PC-3 (cell line): ENCODE measurements around the gene MYH14. TPM values are rescaled to one million over a fixed set of nuclear protein-coding genes. Genes with fewer than 3 reads are reported as not detected.

Experiments used
- ATAC-seq: fragments of 200-7000 bp; cut with Tn5 transposase; 2 replicates; pipeline ENCODE4 v1.9.1; 2020; ENCODE audit warnings: mild to moderate bottlenecking, moderate library complexity
- BruUV-seq: library from RNA; stranded (reverse); fragments of 400-500 nt; replicated peaks from 2 replicates; lab custom pipeline; 2021; lab: Mats Ljungman, UMichigan
- CTCF ChIA-PET: fragments of 300-600 bp; sonication (Branson Sonifier 250); formaldehyde crosslinking; loops from one replicate; lab custom pipeline; 2022; ENCODE audit warnings: antibody characterized with exemption; lab: Charles Lee
- POLR2A ChIA-PET: fragments of 300-600 bp; sonication (Branson Sonifier 250); formaldehyde crosslinking; loops from one replicate; lab custom pipeline; 2022; ENCODE audit warnings: antibody characterized with exemption; ENCODE audit not compliant: unreplicated experiment; lab: Charles Lee
- DNase-seq: peaks from one replicate; pipeline ENCODE4 v3.0.0-alpha.2; 2015
- H2AFZ ChIP-seq: fragments of 300-600 bp; sonication (generic); 2 replicates; pipeline ENCODE4 v1.6.0; 2016; ENCODE audit warnings: antibody characterized with exemption, low read length
- H3F3A ChIP-seq: fragments of 300-600 bp; sonication (generic); one replicate; pipeline ENCODE4 v1.6.0; 2017; ENCODE audit warnings: antibody characterized with exemption, low read length, control low read depth, mild to moderate bottlenecking; ENCODE audit not compliant: unreplicated experiment
- H3K27ac ChIP-seq: fragments of 300-600 bp; sonication (generic); 2 replicates; pipeline ENCODE4 v1.5.1; 2016; ENCODE audit warnings: mild to moderate bottlenecking, low read length
- H3K27me3 ChIP-seq: fragments of 300-600 bp; sonication (generic); 2 replicates; pipeline ENCODE4 v1.6.1; 2016; ENCODE audit warnings: low read length, mixed read lengths
- H3K36me3 ChIP-seq: fragments of 300-600 bp; sonication (generic); 2 replicates; pipeline ENCODE4 v1.6.1; 2016; ENCODE audit warnings: low read depth, mixed run types, low read length, mixed read lengths
- H3K4me1 ChIP-seq: fragments of 300-600 bp; sonication (generic); 2 replicates; pipeline ENCODE4 v1.5.1; 2016; ENCODE audit warnings: low read length; ENCODE audit not compliant: insufficient read depth
- H3K4me2 ChIP-seq: fragments of 300-600 bp; sonication (generic); 2 replicates; pipeline ENCODE4 v1.6.0; 2016; ENCODE audit warnings: low read length
- H3K4me3 ChIP-seq: fragments of 300-600 bp; sonication (generic); 2 replicates; pipeline ENCODE4 v1.5.1; 2016; ENCODE audit warnings: mild to moderate bottlenecking, low read length, mixed read lengths
- H3K79me2 ChIP-seq: fragments of 300-600 bp; sonication (generic); 2 replicates; pipeline ENCODE4 v1.6.1; 2017; ENCODE audit warnings: low read length, mixed read lengths
- H3K9ac ChIP-seq: fragments of 300-600 bp; sonication (generic); 2 replicates; pipeline ENCODE4 v1.6.0; 2016; ENCODE audit warnings: mild to moderate bottlenecking, low read length
- H3K9me2 ChIP-seq: fragments of 300-600 bp; sonication (generic); replicated peaks from 2 replicates; pipeline ENCODE4 v1.6.1; 2016; ENCODE audit warnings: mixed run types, low read length, mixed read lengths
- H3K9me3 ChIP-seq: fragments of 300-600 bp; sonication (generic); 2 replicates; pipeline ENCODE4 v1.6.1; 2016; ENCODE audit warnings: low read length, mixed read lengths
- H4K20me1 ChIP-seq: fragments of 300-600 bp; sonication (generic); 2 replicates; pipeline ENCODE4 v1.6.1; 2016; ENCODE audit warnings: low read length, mixed read lengths
- CTCF ChIP-seq: fragments of 300-600 bp; sonication (generic); conservative IDR thresholded peaks from 2 replicates; pipeline ENCODE4 v1.5.1; 2017; ENCODE audit warnings: antibody characterized with exemption, low read depth, mild to moderate bottlenecking, low read length
- EZH2 ChIP-seq: fragments of 300-600 bp; sonication (generic); IDR thresholded peaks from one replicate; pipeline ENCODE4 v1.6.1; 2017; ENCODE audit warnings: antibody characterized with exemption, mild to moderate bottlenecking, low read length; ENCODE audit not compliant: unreplicated experiment
- EZH2phosphoT487 ChIP-seq: fragments of 300-600 bp; sonication (generic); IDR thresholded peaks from 2 replicates; pipeline ENCODE4 v1.6.1; 2018; ENCODE audit warnings: mild to moderate bottlenecking, antibody characterized with exemption, low read length, borderline replicate concordance
- intact Hi-C: fragments of 100-400 bp; cut with micrococcal nuclease; formaldehyde crosslinking; loops from 2 replicates; pipeline ENCODE4 v1.9.0; 2023
- total RNA-seq: library from RNA; depleted of rRNA; stranded (reverse); fragments of >200 nt; gene quantifications from 2 replicates; pipeline ENCODE4 v1.2.3, GENCODE V29; 2014

The MYH14 gene
- total RNA-seq, 1 experiment from 2014 or later = 20.2 TPM

- POLR2A ChIA-PET = no interaction called here
- Histone ChIP-seq H3F3A (no peaks in the 10 kb centered on the region), H3K4me1 (peaks cover 4% of the 10 kb centered on the region), H3K27me3 (peaks cover 27% of the 10 kb centered on the region), H3K36me3 (no peaks in the 10 kb centered on the region), H3K27ac (no peak overlapping the region), H2AFZ (peak overlapping the region; percentile 65; the same call in 1 of the 2 replicates), H3K9me2 (no peaks in the 10 kb centered on the region), H4K20me1 (no peaks in the 10 kb centered on the region), H3K4me2 (peak overlapping the region; percentile 41), H3K9ac (no peak overlapping the region), H3K4me3 (peak overlapping the region; percentile 36), H3K9me3 (no peaks in the 10 kb centered on the region), H3K79me2 (no peaks in the 10 kb centered on the region)
- ATAC-seq (peak; percentile 49), DNase-seq (no peak)
- no TSS peak for BruUV-seq
- TF ChIP-seq EZH2 (no peak), EZH2phosphoT487 (no peak), CTCF (no peak)
- CTCF ChIA-PET = interaction anchor here (0.7 to 1.3 kb wide), 2 partner anchors 13 to 17 kb away, joined by 3 to 9 read pairs; partner anchors contain the start of gene KCNC3
- intact Hi-C loops = no loop called here
Observed at GRCh38 chr19:50315773-50316448, 112.5 kb downstream of the MYH14 start.

- H3K9me2 ChIP-seq = no peaks in the 10 kb centered on the region
- no peak overlapping the region for H3K4me2 ChIP-seq
- intact Hi-C loops = no loop called here
- no peak for TF ChIP-seq EZH2phosphoT487
- TF ChIP-seq CTCF = no peak
- peaks cover 27% of the 10 kb centered on the region for H3K27me3 ChIP-seq
- no peak overlapping the region for H3K27ac ChIP-seq
- H3K36me3 ChIP-seq = no peaks in the 10 kb centered on the region
- BruUV-seq = no TSS peak
- no peak for ATAC-seq
- H3K4me3 ChIP-seq = no peak overlapping the region
- H2AFZ ChIP-seq = no peak overlapping the region
- POLR2A ChIA-PET = no interaction called here
- H3K4me1 ChIP-seq = peaks cover 4% of the 10 kb centered on the region
- H3F3A ChIP-seq = no peaks in the 10 kb centered on the region
- H3K9ac ChIP-seq = no peak overlapping the region
- H4K20me1 ChIP-seq = no peaks in the 10 kb centered on the region
- H3K79me2 ChIP-seq = no peaks in the 10 kb centered on the region
- DNase-seq = no peak
- H3K9me3 ChIP-seq = no peaks in the 10 kb centered on the region
- CTCF ChIA-PET = no interaction called here
Observed at GRCh38 chr19:50317115-50317514, 113.7 kb downstream of the MYH14 start.

GRCh38 chr19:50318438-50318837 is 115.0 kb downstream of the MYH14 start:
- BruUV-seq = no TSS peak

More at GRCh38 chr19:50318438-50318837, 115.0 kb downstream of the MYH14 start:
- ChIA-PET CTCF (no interaction called here), POLR2A (no interaction called here)
- Histone ChIP-seq H3K4me3 (no peak overlapping the region), H3K27ac (no peak overlapping the region), H3K4me1 (peaks cover 4% of the 10 kb centered on the region; the same call in 1 of the 2 replicates), H3K36me3 (no peaks in the 10 kb centered on the region), H3K79me2 (no peaks in the 10 kb centered on the region), H4K20me1 (no peaks in the 10 kb centered on the region), H3K4me2 (no peak overlapping the region), H3K9ac (no peak overlapping the region), H3F3A (no peaks in the 10 kb centered on the region), H3K9me2 (no peaks in the 10 kb centered on the region), H3K9me3 (no peaks in the 10 kb centered on the region), H2AFZ (no peak overlapping the region), H3K27me3 (peaks cover 20% of the 10 kb centered on the region)
- TF ChIP-seq EZH2 = no peak
- TF ChIP-seq EZH2phosphoT487 = no peak
- no peak for TF ChIP-seq CTCF
- intact Hi-C loops = no loop called here
- ATAC-seq (no peak), DNase-seq (no peak)
